HG03460 (cell line): ENCODE results near the gene LOX.

Source experiments
- ATAC-seq: cut with Tn5 transposase; IDR thresholded peaks from one replicate; pipeline ENCODE4 v1.9.1; 2021; ENCODE audit not compliant: unreplicated experiment

LOX gene

DNA sequence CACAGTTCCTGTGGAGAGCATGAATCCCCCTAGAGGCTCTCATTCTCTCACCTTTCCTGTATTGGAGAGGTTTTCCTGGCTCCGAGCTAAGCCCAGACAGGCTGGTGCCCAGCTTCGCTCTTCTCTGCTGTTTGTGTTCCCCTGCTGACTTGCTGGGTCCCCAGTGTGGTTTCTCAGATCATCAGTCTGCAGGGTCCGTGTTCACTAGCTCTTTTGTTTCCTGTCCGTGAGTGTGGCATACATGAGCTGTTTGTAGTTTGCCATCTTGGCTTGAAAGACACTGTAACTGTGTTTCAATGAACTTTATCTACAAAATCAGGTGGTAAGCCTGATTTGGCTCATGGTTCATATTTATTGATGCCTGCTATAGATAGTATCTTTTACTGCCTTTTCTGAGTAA, 23.8 kb downstream of the LOX start:
- ATAC-seq, result no peak

DNA sequence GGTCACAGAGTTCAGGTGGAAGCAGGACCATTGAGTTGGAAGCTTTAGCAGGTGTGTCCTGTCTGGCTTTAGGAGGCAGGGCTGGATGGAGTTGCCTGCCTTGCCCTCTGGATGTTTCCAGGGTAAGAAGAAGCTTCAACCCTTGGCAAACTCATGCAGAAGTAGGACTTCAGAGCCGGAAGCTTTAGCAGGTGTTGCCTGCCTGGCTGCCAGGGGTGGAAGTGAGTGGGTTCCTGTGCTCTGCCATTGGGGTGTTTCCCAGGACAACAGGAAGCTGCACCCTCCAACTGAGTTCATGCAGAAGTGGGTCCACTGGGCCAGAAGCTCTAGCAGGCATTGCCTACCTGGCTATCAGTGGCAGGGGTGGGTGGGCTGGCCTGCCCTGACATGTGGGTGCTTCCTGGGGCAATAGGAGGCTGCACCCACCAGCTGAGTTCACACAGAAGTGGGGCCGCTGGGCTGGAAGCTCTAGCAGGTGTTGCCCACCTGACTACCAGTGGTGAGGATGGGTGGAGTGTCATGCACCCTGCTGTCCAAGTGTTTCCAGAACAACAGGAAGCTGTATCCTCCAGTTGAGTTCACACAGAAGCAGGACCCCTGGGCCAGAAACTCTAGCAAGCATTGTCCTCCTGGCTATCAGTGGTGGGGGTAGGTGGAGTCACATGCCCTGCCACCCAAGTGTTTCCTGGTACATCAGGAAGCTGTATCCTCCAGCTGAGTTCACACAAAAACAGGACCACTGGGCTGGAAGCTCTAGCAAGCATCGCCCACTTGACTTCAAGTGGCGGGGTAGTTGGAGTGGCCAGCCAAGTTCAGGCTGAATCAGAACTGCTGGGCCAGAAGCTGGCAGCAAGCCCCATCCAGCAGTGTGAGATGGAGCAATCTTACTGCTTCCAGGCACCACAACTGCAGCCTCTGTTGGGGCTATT, 24.6 kb downstream of the LOX start:
- ATAC-seq, result no peak

DNA sequence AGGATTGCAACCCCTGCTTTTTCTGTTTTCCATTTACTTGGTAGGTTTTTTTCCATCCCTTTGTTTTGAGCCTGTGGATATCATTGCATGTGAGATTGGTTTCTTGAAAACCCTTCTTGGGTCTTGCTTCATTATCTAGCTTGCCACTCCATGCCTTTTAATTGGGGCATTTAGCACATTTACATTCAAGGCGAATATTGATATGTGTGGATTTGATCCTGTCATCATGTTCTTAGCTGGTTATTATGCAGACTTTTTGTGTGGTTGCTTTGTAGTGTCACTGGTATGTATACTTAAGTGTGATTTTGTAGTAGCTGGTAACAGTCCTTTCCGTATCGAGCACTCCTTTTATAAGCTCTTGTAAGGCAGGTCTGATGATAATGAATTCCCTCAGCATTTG, 26.5 kb downstream of the LOX start:
- ATAC-seq, result no peak

DNA sequence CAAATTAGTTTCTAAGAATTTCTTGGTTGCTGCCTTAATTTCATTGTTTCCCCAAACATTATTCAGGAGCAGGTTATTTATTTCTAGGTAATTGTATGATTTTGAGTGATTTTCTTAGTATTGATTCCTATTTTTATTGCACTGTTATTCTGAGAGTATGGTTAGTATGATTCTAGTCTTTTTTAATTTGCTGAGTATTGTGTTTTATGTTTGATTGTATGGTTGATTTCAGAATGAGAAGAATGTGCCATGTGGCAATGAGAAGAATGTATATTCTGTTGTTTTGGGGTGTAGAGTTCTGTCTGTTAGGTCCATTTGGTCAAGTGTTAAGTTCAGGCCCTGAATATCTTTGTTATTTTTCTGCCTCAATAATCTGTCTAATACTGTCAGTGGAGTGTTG, 27.1 kb downstream of the LOX start:
- no peak for ATAC-seq

DNA sequence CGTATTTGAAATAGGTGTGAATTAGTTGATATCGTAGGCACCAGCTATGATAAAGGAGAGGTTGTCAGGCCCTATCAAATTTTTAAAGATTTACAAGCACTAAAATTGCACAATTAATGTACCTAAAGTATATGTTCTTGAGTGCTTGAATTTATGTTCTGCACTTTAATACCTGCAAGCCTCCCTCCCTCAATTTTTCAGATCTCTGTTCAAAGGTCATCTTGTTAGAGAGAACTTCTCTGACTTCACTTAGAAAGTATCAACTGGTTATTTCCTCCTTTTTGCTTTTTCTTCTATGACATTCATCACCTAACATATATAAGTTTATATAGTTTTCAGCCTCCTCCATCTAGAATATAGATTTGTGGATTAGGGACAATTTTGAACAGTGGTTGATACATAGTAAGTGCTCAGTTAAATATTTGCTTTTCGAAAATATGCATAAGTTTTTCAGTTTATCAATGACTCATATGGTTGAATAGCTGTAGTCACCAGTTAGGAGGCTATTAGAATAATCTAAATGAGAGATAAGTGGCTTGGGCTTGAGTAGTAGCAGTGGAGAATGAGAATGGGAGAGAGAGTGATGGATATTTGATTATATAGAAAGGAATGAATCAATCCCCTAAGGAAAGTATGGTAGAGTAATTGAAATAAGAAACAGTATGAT, 37.3 kb downstream of the LOX start:
- no peak for ATAC-seq

DNA sequence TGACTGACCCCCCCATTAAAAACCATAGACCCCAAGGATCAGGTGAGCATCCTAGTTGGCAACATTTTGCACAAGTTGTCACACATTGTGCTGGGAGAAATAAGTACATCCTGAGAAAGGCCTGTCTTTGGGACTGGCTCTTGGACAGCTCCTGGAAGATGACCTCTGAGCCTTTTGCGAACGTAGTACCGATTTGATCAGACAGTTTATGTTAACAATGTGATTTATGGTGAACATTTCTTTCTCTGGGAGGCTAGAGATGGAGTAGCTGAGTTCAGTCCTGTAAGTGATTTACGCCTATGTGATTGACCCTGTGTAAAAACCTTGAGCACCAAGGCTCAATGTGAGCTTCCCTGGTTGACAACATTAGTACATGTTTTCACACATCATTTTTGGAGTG, 41.7 kb downstream of the LOX start:
- ATAC-seq, result no peak

DNA sequence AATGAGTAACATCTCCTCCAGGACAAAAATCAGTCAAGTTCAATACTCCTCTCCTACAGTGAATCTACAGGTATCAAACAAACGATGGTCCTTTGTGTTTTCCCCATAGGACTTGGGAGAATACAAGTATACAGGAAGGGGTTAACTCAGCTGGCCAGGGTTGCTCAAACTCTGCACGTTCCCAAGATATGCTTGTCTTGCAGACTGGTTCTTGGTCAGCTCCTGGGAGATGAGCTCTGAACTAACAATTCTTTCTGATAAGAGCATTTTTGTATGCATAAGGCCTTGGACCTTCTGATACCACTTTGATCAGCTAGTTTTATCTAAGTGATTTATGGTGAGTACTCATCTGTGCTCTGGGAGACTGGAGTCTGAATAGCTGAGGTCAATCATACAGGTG, 42.1 kb downstream of the LOX start:
- ATAC-seq, result no peak

DNA sequence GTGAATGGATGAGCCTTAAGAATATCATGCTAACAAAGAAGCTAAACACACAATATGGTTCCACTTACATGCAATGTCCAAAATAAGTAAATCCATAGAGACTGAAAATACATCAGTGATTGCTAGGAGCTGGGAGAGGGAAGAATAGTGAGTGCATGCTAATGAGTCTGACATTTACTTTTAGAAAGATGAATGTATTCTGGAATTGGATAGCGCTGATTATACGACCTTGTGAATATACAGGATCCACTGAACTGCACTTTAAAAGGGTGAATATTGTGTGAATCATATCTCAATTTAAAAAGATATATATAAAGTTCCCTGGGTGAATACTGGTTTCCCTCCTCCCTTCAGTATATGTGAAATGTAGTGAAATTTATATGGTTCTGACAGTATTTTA, 46.2 kb downstream of the LOX start:
- ATAC-seq, result no peak

DNA sequence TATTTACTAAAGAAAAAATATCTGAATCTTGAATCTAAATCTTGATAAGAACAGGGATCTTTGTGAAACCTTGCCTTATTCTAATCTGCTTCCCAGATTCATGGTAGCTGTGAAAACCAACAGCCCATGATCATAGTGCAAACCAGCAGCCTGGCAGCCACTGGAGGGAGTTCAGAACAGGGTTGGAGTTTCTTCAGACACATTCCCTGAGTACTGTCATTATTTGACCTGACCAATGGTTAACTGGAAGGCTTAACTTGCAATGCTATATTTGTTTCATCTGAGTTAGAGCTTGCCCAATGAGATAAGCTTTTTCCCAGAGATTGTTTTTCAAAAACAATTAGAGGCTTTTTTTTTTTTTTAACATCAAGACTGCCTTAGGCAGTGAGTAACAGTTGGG, 47.8 kb downstream of the LOX start:
- ATAC-seq, result no peak

DNA sequence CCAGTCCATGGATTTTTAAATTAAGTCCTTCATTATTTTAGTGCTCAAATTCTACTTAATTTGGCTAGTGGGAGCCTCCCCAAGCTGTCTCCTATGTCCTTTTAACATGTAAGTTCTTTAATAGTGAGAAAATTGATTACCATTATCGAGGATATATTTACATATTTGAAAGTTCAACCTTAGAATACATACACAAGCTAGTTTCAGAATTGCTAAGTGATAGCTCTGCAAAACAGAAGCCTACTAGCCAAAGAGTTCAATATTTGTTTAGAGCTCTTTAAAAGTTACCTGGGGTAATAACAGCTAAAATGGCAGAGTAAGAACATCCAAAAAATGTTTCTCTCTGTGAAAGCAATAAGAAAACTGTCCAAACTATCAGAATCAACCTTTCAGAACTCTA, 48.2 kb downstream of the LOX start:
- ATAC-seq, result no peak

DNA sequence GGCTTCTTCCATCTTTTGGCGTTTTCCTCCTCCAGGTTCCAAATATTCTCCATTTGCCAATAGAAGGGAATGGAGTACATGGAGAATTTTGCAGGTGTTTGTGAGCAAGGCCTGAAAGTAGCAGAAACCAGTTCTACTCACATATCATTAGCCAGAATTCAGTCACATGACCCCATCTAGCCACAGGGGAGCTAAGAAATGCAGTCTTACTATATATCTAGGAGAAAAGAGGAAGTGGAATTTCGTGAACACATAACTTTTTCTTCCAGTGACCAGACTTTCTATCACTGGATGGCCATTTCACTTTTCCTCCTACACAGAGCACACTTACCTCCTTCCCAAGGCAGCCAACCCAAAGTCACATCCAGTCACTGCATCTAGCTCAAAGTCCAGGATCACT, 55.1 kb downstream of the LOX start:
- peak; percentile 47 for ATAC-seq

DNA sequence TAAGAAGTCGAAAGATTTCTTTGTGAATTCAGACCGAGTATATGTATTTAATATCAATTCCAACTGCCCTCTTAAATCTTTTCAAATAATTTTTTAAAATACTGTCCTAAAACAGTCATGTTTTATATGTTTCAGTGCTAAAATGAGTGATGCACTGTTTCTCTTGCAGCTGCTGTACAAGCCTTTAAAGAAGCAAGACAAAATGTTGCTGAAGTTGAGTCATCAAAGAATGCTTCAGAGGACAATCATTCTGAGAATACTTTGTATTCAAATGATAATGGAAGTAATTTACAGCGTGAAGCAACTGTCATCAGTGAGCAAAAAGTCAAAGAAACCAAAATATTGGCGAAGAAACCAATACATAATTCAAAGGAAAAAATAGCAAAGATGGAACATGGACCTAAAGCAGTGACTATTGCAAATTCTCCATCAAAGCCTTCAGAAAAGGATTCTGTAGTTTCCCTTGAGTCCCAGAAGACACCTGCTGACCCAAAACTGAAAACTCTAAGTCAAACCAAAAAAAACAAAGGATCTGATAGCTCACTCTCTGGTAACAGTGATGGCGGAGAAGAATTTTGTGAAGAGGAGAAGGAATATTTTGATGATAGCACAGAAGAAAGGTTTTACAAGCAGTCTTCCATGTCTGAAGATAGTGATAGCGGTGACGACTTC, 58.0 kb downstream of the LOX start:
- ATAC-seq, result no peak

DNA sequence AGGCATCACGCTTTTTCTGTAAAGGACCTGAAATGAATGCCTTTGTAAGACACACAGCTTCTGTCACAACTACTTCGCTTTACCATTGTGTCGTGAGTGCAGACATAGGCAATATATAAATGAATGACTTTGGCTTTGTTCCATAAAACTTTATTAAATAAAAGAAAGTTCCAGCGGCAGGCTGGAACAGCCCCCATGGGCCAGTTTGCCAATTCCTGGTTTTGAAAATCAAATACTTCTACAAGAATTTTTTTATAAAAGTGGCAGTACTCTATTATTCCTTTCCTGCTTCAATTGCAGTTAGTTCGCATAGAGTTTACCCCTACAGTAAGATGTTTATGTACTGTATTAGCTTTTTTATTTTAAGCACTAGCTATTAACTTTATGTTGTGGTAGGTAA, 62.6 kb downstream of the LOX start:
- no peak for ATAC-seq

DNA sequence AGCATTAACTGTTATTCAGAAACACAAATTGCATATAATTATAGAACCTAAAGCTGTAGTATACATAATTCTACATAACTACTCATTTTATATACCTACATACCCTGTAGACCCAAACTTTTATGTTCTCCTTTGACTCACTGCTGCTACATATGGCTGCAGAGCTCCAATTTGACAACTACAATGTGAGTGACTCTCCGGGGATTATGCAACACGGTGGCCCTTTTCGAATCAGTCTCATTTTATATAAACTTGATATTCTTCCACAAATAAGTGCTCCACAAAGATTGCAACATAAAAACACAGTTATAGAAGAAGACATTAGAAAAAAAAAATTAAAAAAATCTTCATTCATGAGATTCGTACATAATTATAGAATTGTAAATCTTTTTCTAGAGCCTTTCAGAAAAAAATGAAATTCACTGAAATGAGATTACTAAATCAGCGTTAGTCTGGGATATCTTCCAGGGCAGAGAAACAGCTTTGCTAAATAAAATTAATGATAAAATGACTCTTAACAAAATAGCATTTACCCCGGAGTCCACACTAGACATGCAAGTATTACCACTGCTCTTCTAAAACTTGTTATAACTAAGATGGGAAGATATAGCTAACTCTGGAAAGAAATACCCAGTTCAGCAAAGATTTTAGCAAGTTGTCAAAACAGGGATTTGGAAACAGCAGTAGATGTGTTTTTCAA, 63.7 kb downstream of the LOX start:
- ATAC-seq, result no peak
